Adipose tissue (tissue), 3 donors: ENCODE results near the gene SLC6A18. TPM values are rescaled to one million over a fixed set of nuclear protein-coding genes. Genes with fewer than 3 reads are reported as not detected.
"Not testable (repeated sequence)": the region's sequence is repeated elsewhere in the genome, so short reads cannot be mapped to it uniquely, and the experiment has no call there.

ENCODE experiments used
- H3K27ac ChIP-seq: one replicate; pipeline ENCODE4 v1.5.1; 2013; ENCODE audit warnings: low read depth, low read length
- WGBS, 3 donors: extraction: QIAGEN DNeasy Blood & Tissue Kit; methylation state at CpG; one replicate each; pipeline ENCODE4 v1.1.7; 2013; 5-methylcytosine and 5-hydroxymethylcytosine counted together
- polyA plus RNA-seq, 3 donors: library from polyadenylated mRNA; stranded (reverse); fragments of 200-250 nt; gene quantifications; one replicate each; pipeline ENCODE4 v1.2.3, GENCODE V29; 2013
- donor health status: healthy with polysubstance abuse.
- donor health status: Bipolar disorder and iron deficiency.
- donor health status: healthy.

The SLC6A18 gene
- polyA plus RNA-seq, 3 donors: not detected

DNA sequence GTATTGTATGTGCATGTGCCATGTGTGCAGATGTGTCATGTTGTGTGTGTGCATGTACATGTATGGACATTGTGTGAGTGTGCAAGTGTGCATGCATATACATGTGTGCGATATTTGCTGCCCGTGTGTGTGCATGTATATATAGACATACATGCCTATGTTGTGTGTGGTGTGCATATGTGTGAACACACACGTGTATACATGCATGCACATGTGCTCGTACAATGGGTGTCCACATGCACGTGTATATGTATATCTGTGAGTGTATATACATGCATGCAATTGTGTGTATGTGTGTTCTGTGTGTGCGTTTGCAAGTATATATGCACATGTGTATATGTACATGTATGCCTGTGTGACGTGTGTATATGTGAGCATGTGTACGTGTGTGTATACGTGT is 3.0 kb upstream of the SLC6A18 start:
- no peak overlapping the region for H3K27ac ChIP-seq
- whole genome bisulfite sequencing, 3 donors: 89 to 95% (median 95%) methylated on average over 9 of the region's 9 CpGs

- no peak overlapping the region for H3K27ac ChIP-seq
- WGBS, 3 donors: 69 to 88% (median 87%) methylated on average over 26 to 27 of the region's 27 CpGs
These were observed 2.4 kb upstream of the SLC6A18 start for GRCh38 chr5:1222621-1223277.

- no peak overlapping the region for H3K27ac ChIP-seq
- WGBS, 3 donors: 75 to 82% (median 77%) methylated on average over 12 of the region's 12 CpGs
These were observed 1.9 kb upstream of the SLC6A18 start for GRCh38 chr5:1223278-1223670.

GRCh38 chr5:1224631-1225030 is 550 bp upstream of the SLC6A18 start:
- 82 to 88% (median 82%) methylated on average over 15 of the region's 15 CpGs for WGBS, 3 donors
- no peak overlapping the region for H3K27ac ChIP-seq

- WGBS, 3 donors: 70 to 82% (median 74%) methylated on average over 12 of the region's 12 CpGs
These were observed 1.1 kb downstream of the SLC6A18 start for GRCh38 chr5:1226231-1226630.

GRCh38 chr5:1226839-1227581 is 1.8 kb downstream of the SLC6A18 start:
- WGBS, 3 donors: 79 to 86% (median 85%) methylated on average over 34 to 50 of the region's 50 CpGs
- H3K27ac ChIP-seq: no peak overlapping the region

More at GRCh38 chr5:1226231-1226630, 1.1 kb downstream of the SLC6A18 start:
- H3K27ac ChIP-seq: no peak overlapping the region

GRCh38 chr5:1227667-1228066 is 2.5 kb downstream of the SLC6A18 start:
- WGBS, 3 donors: 18 to 27% (median 24%) methylated on average over 14 of the region's 14 CpGs
- no peak overlapping the region for H3K27ac ChIP-seq

DNA sequence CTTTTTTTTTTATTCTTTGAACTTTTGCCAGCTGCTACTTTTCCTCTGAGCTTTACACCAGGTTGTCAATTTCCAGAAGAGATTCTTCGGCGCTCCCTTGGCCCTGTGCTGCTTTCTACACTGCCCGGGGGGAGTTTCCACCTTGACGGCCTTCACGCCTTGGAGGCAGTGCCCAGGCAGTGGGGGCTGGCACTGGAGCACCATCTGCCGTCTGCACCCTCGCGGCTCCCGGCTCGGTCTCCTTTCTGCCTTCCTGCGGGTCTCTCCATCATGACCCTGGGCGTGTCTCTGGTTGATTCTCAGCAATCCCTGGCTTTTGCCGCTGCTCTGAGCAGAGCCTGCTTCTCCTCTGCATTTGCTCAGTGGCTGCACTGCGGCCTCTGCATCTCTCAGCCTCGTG is 2.9 kb downstream of the SLC6A18 start:
- WGBS, 3 donors: 42% methylated on average over 15 of the region's 15 CpGs
- H3K27ac ChIP-seq: no peak overlapping the region

DNA sequence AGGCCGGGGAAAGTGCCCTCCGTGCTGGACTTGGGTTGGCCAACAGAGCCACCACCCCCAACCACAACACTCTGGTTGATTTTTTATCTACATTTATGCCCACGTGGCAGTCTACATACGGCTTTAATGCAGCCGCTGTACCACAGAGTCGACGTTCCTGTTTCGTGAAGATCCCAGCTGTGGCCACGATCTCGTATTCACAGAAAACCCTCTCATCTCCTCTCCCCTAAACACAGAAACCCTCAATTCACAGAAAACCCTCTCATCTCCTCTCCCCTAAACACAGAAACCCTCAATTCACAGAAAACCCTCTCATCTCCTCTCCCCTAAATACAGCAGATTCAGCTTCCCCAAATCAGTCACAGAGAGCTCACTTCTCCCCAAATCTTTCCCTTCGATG is 3.8 kb downstream of the SLC6A18 start:
- WGBS, 3 donors: 81 to 85% (median 83%) methylated on average over 11 of the region's 11 CpGs
- not testable (repeated sequence) for H3K27ac ChIP-seq

DNA sequence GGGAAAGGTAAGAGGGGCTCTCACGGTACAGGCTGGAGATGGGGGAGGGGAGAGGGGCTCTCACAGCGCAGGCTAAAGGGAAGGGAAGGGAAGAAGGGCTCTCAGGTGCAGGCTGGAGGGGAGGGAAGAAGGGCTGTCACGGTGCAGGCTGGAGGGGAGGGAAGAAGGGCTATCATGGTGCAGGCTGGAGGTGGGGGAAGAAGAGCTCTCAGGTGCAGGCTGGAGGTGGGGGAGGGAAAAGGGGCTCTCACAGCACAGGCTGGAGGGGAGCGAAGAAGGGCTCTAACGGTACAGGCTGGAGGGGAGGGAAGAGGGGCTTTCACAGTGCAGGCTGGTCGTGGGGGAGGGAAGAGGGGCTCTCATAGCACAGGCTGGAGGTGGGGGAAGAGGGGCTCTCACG is 4.6 kb downstream of the SLC6A18 start:
- WGBS, 3 donors: 23 to 32% (median 27%) methylated on average over 5 to 7 of the region's 7 CpGs

DNA sequence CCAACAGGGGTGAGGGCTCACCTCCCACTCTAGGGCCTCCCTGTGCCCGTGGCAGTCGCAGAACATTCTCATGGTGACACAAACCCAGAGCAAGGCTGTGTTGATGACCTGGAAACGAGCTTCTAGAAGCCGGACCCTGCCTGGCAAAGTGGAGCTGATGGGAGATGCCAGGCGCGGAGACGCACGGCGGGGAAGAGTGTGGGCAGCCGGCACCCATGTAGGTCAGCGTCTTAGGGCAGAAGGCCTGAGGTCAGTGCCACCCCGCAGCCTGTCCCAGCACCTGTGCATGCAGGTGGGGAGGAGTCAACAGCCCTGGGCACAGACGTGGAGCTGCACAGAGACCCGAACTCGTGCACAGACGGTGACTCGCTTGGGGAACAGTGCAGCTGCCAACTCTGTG is 5.4 kb downstream of the SLC6A18 start:
- 76 to 87% (median 86%) methylated on average over 17 of the region's 17 CpGs for WGBS, 3 donors
- no peak overlapping the region for H3K27ac ChIP-seq

More for the DNA sequence above, 4.6 kb downstream of the SLC6A18 start:
- no peak overlapping the region for H3K27ac ChIP-seq

GRCh38 chr5:1231354-1231905 is 6.2 kb downstream of the SLC6A18 start:
- no peak overlapping the region for H3K27ac ChIP-seq
- whole genome bisulfite sequencing, 3 donors: 56 to 76% (median 71%) methylated on average over 13 of the region's 13 CpGs

- no peak overlapping the region for H3K27ac ChIP-seq
- 88 to 93% (median 92%) methylated on average over 25 of the region's 25 CpGs for WGBS, 3 donors
These were observed 7.6 kb downstream of the SLC6A18 start for GRCh38 chr5:1232780-1233179.

GRCh38 chr5:1235379-1235778 is 10.2 kb downstream of the SLC6A18 start:
- no peak overlapping the region for H3K27ac ChIP-seq
- WGBS, 3 donors: 73 to 82% (median 79%) methylated on average over 8 of the region's 8 CpGs

- WGBS, 3 donors: 95 to 98% (median 96%) methylated on average over 1 of the region's 1 CpG
- no peak overlapping the region for H3K27ac ChIP-seq
These were observed 10.7 kb downstream of the SLC6A18 start for GRCh38 chr5:1235838-1236237.

GRCh38 chr5:1239505-1240251 is 14.5 kb downstream of the SLC6A18 start:
- WGBS, 3 donors: 60 to 72% (median 65%) methylated on average over 22 of the region's 22 CpGs
- H3K27ac ChIP-seq: no peak overlapping the region

GRCh38 chr5:1240496-1241260 is 15.5 kb downstream of the SLC6A18 start:
- 81 to 87% (median 85%) methylated on average over 29 of the region's 29 CpGs for WGBS, 3 donors

DNA sequence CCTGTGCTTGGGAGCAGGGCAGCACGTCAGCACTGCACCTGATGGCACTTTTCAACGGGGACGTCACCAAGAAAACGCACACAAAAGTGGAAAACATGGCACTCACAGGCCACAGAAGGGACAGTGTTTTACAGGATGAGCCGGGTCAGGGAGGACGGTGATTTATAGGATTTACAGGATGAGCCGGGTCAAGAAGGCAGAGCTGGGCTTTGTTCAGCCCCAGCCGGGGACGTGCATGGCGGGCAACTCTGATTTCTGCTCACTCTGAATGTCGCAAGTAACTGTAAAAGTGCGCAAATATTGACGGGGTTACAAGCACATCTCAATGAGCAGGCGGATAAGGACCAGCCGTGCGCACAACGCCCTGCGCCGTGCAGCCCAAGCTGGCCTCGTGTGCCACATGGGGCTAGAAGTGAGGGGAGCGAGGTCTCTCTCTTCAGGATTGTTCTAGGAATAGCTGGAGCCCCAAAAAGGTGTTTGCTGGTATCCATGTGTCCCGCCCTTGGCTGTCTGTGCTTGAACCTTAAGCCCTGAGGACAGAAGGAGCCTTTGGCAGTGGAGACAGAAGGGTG is 16.4 kb downstream of the SLC6A18 start:
- 67 to 79% (median 75%) methylated on average over 22 of the region's 22 CpGs for WGBS, 3 donors
- H3K27ac ChIP-seq: no peak overlapping the region

More at GRCh38 chr5:1240496-1241260, 15.5 kb downstream of the SLC6A18 start:
- H3K27ac ChIP-seq: no peak overlapping the region
